VCaP (cell line): ENCODE data around the gene TDP1.

ENCODE experiments used
- H3K27ac ChIP-seq: fragments of 450-650 bp; 2 replicates; pipeline ENCODE4 v1.5.1; 2017
- CTCF ChIP-seq: fragments of 450-650 bp; conservative IDR thresholded peaks from 2 replicates; pipeline ENCODE4 v1.5.1; 2017; ENCODE audit warnings: mild to moderate bottlenecking, moderate library complexity

Gene TDP1

DNA sequence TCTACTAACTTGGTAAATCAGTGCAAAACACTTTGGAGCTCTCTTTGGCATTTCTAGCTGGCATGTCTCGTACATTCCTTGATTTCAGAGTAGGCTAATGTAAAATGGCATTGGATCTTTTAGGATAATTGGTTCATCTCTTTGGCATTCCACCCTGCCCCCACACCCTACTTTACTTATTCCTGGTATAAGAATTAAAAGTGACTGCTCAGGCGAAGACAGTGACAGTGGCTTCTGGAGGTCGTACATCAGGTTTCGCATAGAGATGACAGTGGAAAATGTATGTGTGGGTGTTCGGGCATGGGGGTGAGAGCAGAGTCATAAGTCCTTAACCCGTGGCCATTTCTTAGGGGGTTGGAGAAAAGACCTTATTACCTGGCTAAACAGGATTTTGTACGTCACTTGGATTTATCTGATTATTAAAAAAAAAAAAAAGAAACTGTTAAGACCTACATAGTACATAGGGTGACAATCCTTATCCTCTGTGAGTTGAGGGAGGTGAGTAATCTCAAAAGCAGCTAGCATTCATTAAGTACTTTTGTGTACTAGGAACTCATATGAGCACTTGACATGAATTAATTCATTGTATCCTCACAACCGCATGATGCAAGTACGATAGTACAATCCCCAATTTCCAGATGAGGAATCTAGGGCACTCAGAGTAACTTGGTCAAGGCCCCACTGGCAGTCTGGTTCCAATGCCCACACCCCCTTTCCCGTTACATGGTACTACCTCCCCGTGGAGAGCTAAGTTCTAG is 83.7 kb downstream of the TDP1 start:
- no peak for TF ChIP-seq CTCF
- no peak overlapping the region for H3K27ac ChIP-seq

- no peak for TF ChIP-seq CTCF
- H3K27ac ChIP-seq = no peak overlapping the region
These were observed 84.7 kb downstream of the TDP1 start for GRCh38 chr14:90040411-90040810.

GRCh38 chr14:90042496-90043252 is 86.9 kb downstream of the TDP1 start:
- no peak for TF ChIP-seq CTCF

GRCh38 chr14:90045616-90046015 is 89.9 kb downstream of the TDP1 start:
- TF ChIP-seq CTCF = no peak
- H3K27ac ChIP-seq = no peak overlapping the region

More at GRCh38 chr14:90042496-90043252, 86.9 kb downstream of the TDP1 start:
- H3K27ac ChIP-seq = no peak overlapping the region

- no peak overlapping the region for H3K27ac ChIP-seq
- no peak for TF ChIP-seq CTCF
These were observed 93.7 kb downstream of the TDP1 start for GRCh38 chr14:90049390-90049789.

GRCh38 chr14:90050271-90050670 is 94.5 kb downstream of the TDP1 start:
- TF ChIP-seq CTCF = no peak
- H3K27ac ChIP-seq = no peak overlapping the region

GRCh38 chr14:90053044-90053443 is 97.3 kb downstream of the TDP1 start:
- TF ChIP-seq CTCF = no peak
- H3K27ac ChIP-seq = no peak overlapping the region
